HepG2 (cell line): ENCODE data around the gene TMED9. TPM values are rescaled to one million over a fixed set of nuclear protein-coding genes. Genes with fewer than 3 reads are reported as not detected.
A peak's percentile ranks its signal among the peaks of the same experiment; 100 is the strongest.

Experiments used
- ADNP ChIP-seq: sonication (generic); formaldehyde crosslinking; IDR thresholded peaks from 2 replicates; pipeline ENCODE4 v1.4.0; 2020; ENCODE audit warnings: missing genetic modification reagents
- CBX5 ChIP-seq: sonication (generic); formaldehyde crosslinking; IDR thresholded peaks from 2 replicates; pipeline ENCODE4 v1.4.0; 2020; ENCODE audit warnings: missing genetic modification reagents, borderline replicate concordance
- CCDC6 ChIP-seq: sonication (generic); formaldehyde crosslinking; IDR thresholded peaks from 2 replicates; pipeline ENCODE4 v1.8.1; 2022; ENCODE audit warnings: mild to moderate bottlenecking, missing genetic modification reagents, moderate library complexity
- DPF2 ChIP-seq: sonication (generic); formaldehyde crosslinking; IDR thresholded peaks from 2 replicates; pipeline ENCODE4 v1.4.0; 2020; ENCODE audit warnings: mild to moderate bottlenecking, low read depth, missing genetic modification reagents, borderline replicate concordance
- ETV6 ChIP-seq: sonication (generic); formaldehyde crosslinking; conservative IDR thresholded peaks from 2 replicates; pipeline ENCODE4 v1.4.0; 2020; ENCODE audit warnings: missing genetic modification reagents
- FLYWCH1 ChIP-seq: sonication (generic); formaldehyde crosslinking; IDR thresholded peaks from 2 replicates; pipeline ENCODE4 v1.8.1; 2023; ENCODE audit warnings: mild to moderate bottlenecking, missing genetic modification reagents
- HHEX ChIP-seq: IDR thresholded peaks from 2 replicates; pipeline ENCODE4 v1.6.1; 2016; ENCODE audit warnings: control low read depth
- HNF4G ChIP-seq, 2 experiments: sonication (generic) in 1 of 2; formaldehyde crosslinking in 1 of 2; IDR thresholded peaks; 2 replicates each; pipeline versions ENCODE4 v1.4.0 to v1.6.1; 2011 to 2020; ENCODE audit warnings: borderline replicate concordance in 2 of 2, low read depth in 2 of 2, mild to moderate bottlenecking in 2 of 2, low read length in 1 of 2, missing genetic modification reagents in 1 of 2, moderate library complexity in 1 of 2
- HOXD1 ChIP-seq: sonication (generic); formaldehyde crosslinking; IDR thresholded peaks from 2 replicates; pipeline ENCODE4 v1.5.0; 2020; ENCODE audit warnings: missing genetic modification reagents
- ISX ChIP-seq: sonication (generic); formaldehyde crosslinking; conservative IDR thresholded peaks from 2 replicates; pipeline ENCODE4 v1.5.0; 2020; ENCODE audit warnings: missing genetic modification reagents
- MAF1 ChIP-seq: sonication (generic); formaldehyde crosslinking; IDR thresholded peaks from 2 replicates; pipeline ENCODE4 v1.5.0; 2020; ENCODE audit warnings: missing genetic modification reagents, borderline replicate concordance
- NCOA5 ChIP-seq: sonication (generic); formaldehyde crosslinking; IDR thresholded peaks from 2 replicates; pipeline ENCODE4 v1.4.0; 2020; ENCODE audit warnings: missing genetic modification reagents
- NONO ChIP-seq, 2 experiments: fragments of 450-650 bp in 1 of 2; sonication (generic) in 1 of 2; formaldehyde crosslinking in 1 of 2; IDR thresholded peaks in 1 of 2; conservative IDR thresholded peaks in 1 of 2; 2 replicates each; pipeline versions ENCODE4 v1.6.1 to v1.8.0; 2017 to 2022; ENCODE audit warnings: mild to moderate bottlenecking in 1 of 2, missing genetic modification reagents in 1 of 2, moderate library complexity in 1 of 2
- SNRNP70 ChIP-seq: fragments of 200-400 bp; formaldehyde crosslinking; IDR thresholded peaks from 2 replicates; pipeline ENCODE4 v1.6.1; 2017; ENCODE audit warnings: mild to moderate bottlenecking, low read depth, low read length, moderate library complexity
- SP2 ChIP-seq: sonication (generic); formaldehyde crosslinking; IDR thresholded peaks from 2 replicates; pipeline ENCODE4 v1.5.1; 2020; ENCODE audit warnings: mild to moderate bottlenecking, missing genetic modification reagents
- SRSF1 ChIP-seq: fragments of 200-400 bp; formaldehyde crosslinking; optimal IDR thresholded peaks from 2 replicates; pipeline ENCODE3; 2017; ENCODE audit warnings: mild to moderate bottlenecking, low read depth, low read length, moderate library complexity
- TCF12 ChIP-seq, 2 experiments: fragments of 450-650 bp in 1 of 2; sonication (generic) in 1 of 2; formaldehyde crosslinking in 1 of 2; IDR thresholded peaks; 2 replicates each; pipeline versions ENCODE4 v1.6.1 to v1.8.0; 2017 to 2022; ENCODE audit warnings: antibody characterized with exemption in 1 of 2, mild to moderate bottlenecking in 1 of 2, missing genetic modification reagents in 1 of 2, moderate library complexity in 1 of 2
- TFE3 ChIP-seq: IDR thresholded peaks from 2 replicates; pipeline ENCODE4 v1.6.1; 2016
- U2AF2 ChIP-seq: fragments of 200-400 bp; formaldehyde crosslinking; IDR thresholded peaks from 2 replicates; pipeline ENCODE4 v1.6.1; 2017; ENCODE audit warnings: low read depth, mild to moderate bottlenecking, low read length
- ZC3H4 ChIP-seq: sonication (generic); formaldehyde crosslinking; IDR thresholded peaks from 2 replicates; pipeline ENCODE4 v1.4.0; 2020; ENCODE audit warnings: missing genetic modification reagents, borderline replicate concordance
- ZKSCAN5 ChIP-seq: sonication (generic); formaldehyde crosslinking; IDR thresholded peaks from 2 replicates; pipeline ENCODE4 v1.5.1; 2020; ENCODE audit warnings: mild to moderate bottlenecking, missing genetic modification reagents
- ZNF101 ChIP-seq: sonication (generic); formaldehyde crosslinking; IDR thresholded peaks from 2 replicates; pipeline ENCODE4 v1.4.0; 2020; ENCODE audit warnings: mild to moderate bottlenecking, low read depth, missing genetic modification reagents, borderline replicate concordance
- ZNF234 ChIP-seq: sonication (generic); formaldehyde crosslinking; conservative IDR thresholded peaks from 2 replicates; pipeline ENCODE4 v1.5.1; 2020; ENCODE audit warnings: mild to moderate bottlenecking, missing genetic modification reagents
- ZNF33B ChIP-seq: sonication (generic); formaldehyde crosslinking; IDR thresholded peaks from 2 replicates; pipeline ENCODE4 v1.5.1; 2020; ENCODE audit warnings: mild to moderate bottlenecking, missing genetic modification reagents
- ZNF446 ChIP-seq: sonication (generic); formaldehyde crosslinking; IDR thresholded peaks from 2 replicates; pipeline ENCODE4 v1.5.0; 2020; ENCODE audit warnings: mild to moderate bottlenecking, missing genetic modification reagents
- ZNF747 ChIP-seq: sonication (generic); formaldehyde crosslinking; IDR thresholded peaks from 2 replicates; pipeline ENCODE4 v1.8.1; 2023; ENCODE audit warnings: missing genetic modification reagents, mild to moderate bottlenecking, borderline replicate concordance
- ZNF749 ChIP-seq: sonication (generic); formaldehyde crosslinking; IDR thresholded peaks from 2 replicates; pipeline ENCODE4 v1.8.0; 2022; ENCODE audit warnings: mild to moderate bottlenecking, missing genetic modification reagents, moderate library complexity, borderline replicate concordance
- ZNF839 ChIP-seq: sonication (generic); formaldehyde crosslinking; IDR thresholded peaks from 2 replicates; pipeline ENCODE4 v1.4.0; 2020; ENCODE audit warnings: missing genetic modification reagents, mild to moderate bottlenecking, borderline replicate concordance
- polyA plus RNA-seq, 8 experiments: library from polyadenylated mRNA; depleted of rRNA in 3 of 8; stranded (reverse) in 7 of 8; unstranded in 1 of 8; fragments of >200 nt; fragmentation: Illumina TruSeq in 4 of 8; extraction: Trizol in 4 of 8; gene quantifications; 2 replicates each; pipeline versions ENCODE4 v1.2.1 to v1.2.3, GENCODE V29; 2011 to 2016; ENCODE audit warnings: low read depth in 4 of 8, missing spikeins in 1 of 8, mixed read lengths in 1 of 8; ENCODE audit not compliant: insufficient read depth in 1 of 8
- total RNA-seq, 5 experiments: library from RNA; depleted of rRNA; stranded (reverse); fragments of >200 nt; fragmentation: Illumina TruSeq; extraction: Trizol; gene quantifications; 2 replicates each; pipeline ENCODE4 v1.2.3, GENCODE V29; 2016; ENCODE audit warnings: low read depth in 1 of 5
- TF ChIP-seq, protein P1 (sequence below): IDR thresholded peaks from 2 replicates; pipeline ENCODE4 v1.6.1; 2016; ENCODE audit warnings: control low read depth

The TMED9 gene
- total and polyA plus RNA-seq, 2 of the 13 experiments (the other 11 are each of a cell fraction or from before 2014, with no cell fraction given): 161 to 350 TPM

DNA sequence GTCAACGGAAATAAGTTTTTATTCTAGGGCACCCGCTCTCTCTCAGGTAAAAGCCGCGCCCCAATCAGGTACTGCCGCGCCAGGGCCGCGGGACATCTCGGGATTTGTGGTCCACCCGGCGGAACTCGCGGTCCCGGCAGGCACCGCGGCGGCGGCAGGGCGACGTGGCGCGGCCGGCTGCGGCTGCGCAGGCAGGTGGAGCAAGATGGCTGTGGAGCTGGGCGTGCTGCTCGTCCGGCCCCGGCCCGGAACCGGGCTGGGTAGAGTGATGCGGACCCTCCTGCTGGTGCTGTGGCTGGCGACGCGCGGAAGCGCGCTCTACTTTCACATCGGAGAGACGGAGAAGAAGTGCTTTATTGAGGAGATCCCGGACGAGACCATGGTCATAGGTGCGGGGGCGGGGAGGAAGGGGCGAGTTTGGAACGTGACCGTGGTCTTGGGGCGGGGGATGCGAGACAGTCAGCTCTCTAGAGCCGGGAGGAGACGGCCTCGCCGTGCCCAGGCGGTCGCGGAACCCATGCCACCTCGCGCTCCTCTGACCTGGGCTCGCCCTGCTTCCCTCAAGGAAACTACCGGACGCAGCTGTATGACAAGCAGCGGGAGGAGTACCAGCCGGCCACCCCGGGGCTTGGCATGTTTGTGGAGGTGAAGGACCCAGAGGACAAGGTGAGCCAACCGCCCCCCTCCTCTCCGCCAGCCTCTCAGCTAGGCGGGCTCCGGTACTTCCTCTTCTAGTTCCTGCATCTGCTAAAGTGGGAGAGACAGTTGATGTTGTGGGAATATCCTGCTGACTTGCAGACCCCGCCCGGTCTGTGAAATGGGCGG lies at the start of gene TMED9 (continued):
- TF ChIP-seq HNF4G (IDR thresholded peaks at IDR 0.05; ENCODE audit: borderline replicate concordance, low read depth, low read length): no peak
- TF ChIP-seq HNF4G (CRISPR knock-in tag; IDR thresholded peaks at IDR 0.05; ENCODE audit: borderline replicate concordance, low read depth): no peak
- TF ChIP-seq ISX (CRISPR knock-in tag): no peak
- no peak for TF ChIP-seq SP2
- TF ChIP-seq CCDC6: 0 out of 2 replicates have a peak, but pooled peaks have one; percentile 65
- no peak for TF ChIP-seq SRSF1
- TF ChIP-seq ZNF747 (CRISPR knock-in tag): no peak
- TF ChIP-seq ETV6: peak; percentile 53; the same call in 1 of the 2 replicates
- no peak for TF ChIP-seq ZNF749 (CRISPR knock-in tag)
- no peak for TF ChIP-seq MAF1 (CRISPR knock-in tag)
- TF ChIP-seq HHEX: no peak
- TF ChIP-seq ZNF446 (CRISPR knock-in tag): peak; percentile 32; the same call in 1 of the 2 replicates
- TF ChIP-seq, protein P1, sequence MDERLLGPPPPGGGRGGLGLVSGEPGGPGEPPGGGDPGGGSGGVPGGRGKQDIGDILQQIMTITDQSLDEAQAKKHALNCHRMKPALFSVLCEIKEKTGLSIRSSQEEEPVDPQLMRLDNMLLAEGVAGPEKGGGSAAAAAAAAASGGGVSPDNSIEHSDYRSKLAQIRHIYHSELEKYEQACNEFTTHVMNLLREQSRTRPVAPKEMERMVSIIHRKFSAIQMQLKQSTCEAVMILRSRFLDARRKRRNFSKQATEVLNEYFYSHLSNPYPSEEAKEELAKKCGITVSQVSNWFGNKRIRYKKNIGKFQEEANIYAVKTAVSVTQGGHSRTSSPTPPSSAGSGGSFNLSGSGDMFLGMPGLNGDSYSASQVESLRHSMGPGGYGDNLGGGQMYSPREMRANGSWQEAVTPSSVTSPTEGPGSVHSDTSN (CRISPR knock-in tag): no peak
- TF ChIP-seq ZNF33B: no peak
- TF ChIP-seq ZNF839 (CRISPR knock-in tag): peak; percentile 95; the same call in 1 of the 2 replicates
- peak; percentile 71; the same call in 1 of the 2 replicates for TF ChIP-seq HOXD1 (CRISPR knock-in tag)
- TF ChIP-seq ZNF101 (CRISPR knock-in tag): no peak
- TF ChIP-seq NONO (IDR thresholded peaks at IDR 0.05): no peak
- peak; percentile 81 for TF ChIP-seq NONO (CRISPR knock-in tag; conservative IDR thresholded peaks at IDR 0.05)
- no peak for TF ChIP-seq ZKSCAN5 (CRISPR knock-in tag)
- TF ChIP-seq TCF12 (IDR thresholded peaks at IDR 0.05): no peak
- TF ChIP-seq TCF12 (CRISPR knock-in tag; IDR thresholded peaks at IDR 0.05): no peak
- no peak for TF ChIP-seq ZC3H4 (CRISPR knock-in tag)
- no peak for TF ChIP-seq DPF2 (CRISPR knock-in tag)
- TF ChIP-seq U2AF2: no peak
- no peak for TF ChIP-seq TFE3
- no peak for TF ChIP-seq CBX5 (CRISPR knock-in tag)
- no peak for TF ChIP-seq SNRNP70
- 0 out of 2 replicates have a peak, but pooled peaks have one; percentile 21 for TF ChIP-seq ZNF234 (CRISPR knock-in tag)
- no peak for TF ChIP-seq ADNP (CRISPR knock-in tag)
- TF ChIP-seq FLYWCH1: no peak
- no peak for TF ChIP-seq NCOA5 (CRISPR knock-in tag)
